ENCODE results near the gene PDGFRA. TPM values are rescaled to one million over a fixed set of nuclear protein-coding genes. Genes with fewer than 3 reads are reported as not detected.
A peak's percentile ranks its signal among the peaks of the same experiment; 100 is the strongest.

The PDGFRA gene
- total RNA-seq, 6 experiments from 2014 or later = 7.0 to 32.6 (median 13.6) TPM

DNA sequence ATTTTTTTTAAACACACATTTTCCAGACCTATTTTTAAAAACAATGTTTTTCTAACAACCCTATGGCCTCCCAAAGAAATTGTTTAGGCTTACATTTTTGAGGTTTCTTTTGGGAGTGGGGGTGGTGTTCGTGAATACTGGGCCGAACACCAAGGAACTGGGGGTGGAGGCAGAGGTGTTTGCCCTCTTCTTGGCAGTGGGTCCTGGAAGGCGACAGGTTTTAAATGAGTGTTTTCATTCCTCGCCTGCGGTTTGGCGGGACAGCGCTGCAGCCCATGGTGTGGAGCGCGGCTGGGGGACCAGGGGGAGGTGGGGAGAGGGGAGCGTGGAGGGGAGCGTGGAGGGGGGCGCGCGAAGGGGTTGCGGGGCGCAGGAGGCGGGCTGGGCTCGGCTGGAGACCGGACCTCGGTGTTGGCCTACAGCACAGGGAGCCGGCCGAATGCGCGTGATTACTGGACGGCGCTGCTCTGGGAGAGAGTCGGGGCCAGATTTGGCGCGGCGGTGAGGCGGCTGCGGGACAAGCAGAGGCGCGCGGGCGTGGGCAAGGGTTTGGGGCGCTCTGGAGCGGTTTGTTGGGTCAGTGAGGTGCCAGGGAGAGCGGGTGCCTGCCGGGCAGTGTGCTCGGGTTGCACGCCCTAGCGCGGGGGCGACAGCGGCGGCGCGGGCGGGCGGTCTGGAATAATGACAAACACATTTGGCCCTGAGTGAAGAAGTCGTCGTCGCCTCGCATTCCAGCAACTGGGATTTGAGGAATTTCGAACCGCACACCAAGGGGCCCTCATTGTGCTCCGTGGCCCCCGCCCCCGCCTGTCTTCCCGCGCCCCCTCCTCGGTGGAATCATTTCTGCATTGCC lies 764 bp downstream of the PDGFRA start:
- no peak for ATAC-seq
- intact Hi-C loops (cut with DNase I) = loop anchor here (10.0 kb wide), 2 partner anchors 325 to 415 kb away; no protein-coding TSS in a partner anchor
- Histone ChIP-seq H3K4me3 (peak overlapping the region; percentile 25 to 60 (median 30)), H3K36me3 (no peaks in the 10 kb centered on the region), H3K9me3 (no peaks in the 10 kb centered on the region), H3K27me3 (peaks cover 0 to 33% of the 10 kb centered on the region in 2 donors), H3K27ac (peak overlapping the region in 1 of 3 donors; percentile 39), H3K4me1 (peaks cover 0 to 59% (median 18%) of the 10 kb centered on the region in 4 donors)
- no peak for TF ChIP-seq CTCF (IDR thresholded peaks at IDR 0.05)
- TF ChIP-seq POLR2A (IDR thresholded peaks at IDR 0.05) = no peak
- 5% methylated on average over 10 of the region's 63 CpGs for WGBS (ENCODE audit: insufficient coverage, low coverage, low lambda C conversion rate, missing lambda C conversion rate)
- peak in 2 of 3 donors; percentile 32 to 47 for DNase-seq

- DNase-seq = peak; percentile 48 to 69 (median 57)
- 8% methylated on average over 44 of the region's 63 CpGs for WGBS (ENCODE audit: insufficient coverage, low coverage, low lambda C conversion rate, missing lambda C conversion rate)
- peak in 3 of 4 donors; percentile 4 to 7 (median 4) for ATAC-seq
These were observed 1.7 kb downstream of the PDGFRA start for GRCh38 chr4:54230484-54231418.

GRCh38 chr4:54231419-54231767 lies 2.3 kb downstream of the PDGFRA start:
- no peaks in the 10 kb centered on the region for H3K9me3 ChIP-seq
- no peak for ATAC-seq
- H3K27me3 ChIP-seq = peaks cover 0 to 26% of the 10 kb centered on the region in 2 donors
- H3K27ac ChIP-seq = peak overlapping the region in 2 of 3 donors; percentile 4 to 6
- no peak for DNase-seq
- H3K4me3 ChIP-seq = peak overlapping the region; percentile 16 to 60 (median 30)
- intact Hi-C loops (cut with DNase I) = no loop called here
- 0% methylated on average over 1 of the region's 20 CpGs for WGBS (ENCODE audit: insufficient coverage, low coverage, low lambda C conversion rate, missing lambda C conversion rate)
- TF ChIP-seq POLR2A (IDR thresholded peaks at IDR 0.05) (no peak), CTCF (IDR thresholded peaks at IDR 0.05) (no peak)
- H3K36me3 ChIP-seq = no peaks in the 10 kb centered on the region
- H3K4me1 ChIP-seq = peaks cover 0 to 53% (median 17%) of the 10 kb centered on the region in 4 donors

More at GRCh38 chr4:54230484-54231418, 1.7 kb downstream of the PDGFRA start:
- Histone ChIP-seq H3K27ac (peak overlapping the region in 1 of 3 donors; percentile 4), H3K9me3 (no peaks in the 10 kb centered on the region), H3K4me1 (peaks cover 0 to 59% (median 18%) of the 10 kb centered on the region in 4 donors), H3K27me3 (peaks cover 0 to 30% of the 10 kb centered on the region in 2 donors), H3K4me3 (peak overlapping the region; percentile 25 to 60 (median 30)), H3K36me3 (no peaks in the 10 kb centered on the region)
- intact Hi-C loops (cut with DNase I) = no loop called here
- no peak for TF ChIP-seq POLR2A (IDR thresholded peaks at IDR 0.05)

- TF ChIP-seq CTCF (IDR thresholded peaks at IDR 0.05) = no peak
- no peak for TF ChIP-seq POLR2A (IDR thresholded peaks at IDR 0.05)
- H3K27me3 ChIP-seq = peaks cover 0 to 26% of the 10 kb centered on the region in 2 donors
- intact Hi-C loops (cut with DNase I) = no loop called here
- no peaks in the 10 kb centered on the region for H3K9me3 ChIP-seq
- peak; percentile 42 to 60 (median 50) for DNase-seq
- peak overlapping the region in 2 of 3 donors; percentile 4 to 6 for H3K27ac ChIP-seq
- H3K4me1 ChIP-seq = peaks cover 0 to 47% (median 13%) of the 10 kb centered on the region in 4 donors
- WGBS (ENCODE audit: insufficient coverage, low coverage, low lambda C conversion rate, missing lambda C conversion rate) = 2% methylated on average over 22 of the region's 63 CpGs
- peak overlapping the region; percentile 16 to 60 (median 30) for H3K4me3 ChIP-seq
- ATAC-seq = no peak
- no peaks in the 10 kb centered on the region for H3K36me3 ChIP-seq
These were observed 2.9 kb downstream of the PDGFRA start for GRCh38 chr4:54231768-54232688.
